ENCODE data around the gene CEP68.

CEP68 gene

DNA sequence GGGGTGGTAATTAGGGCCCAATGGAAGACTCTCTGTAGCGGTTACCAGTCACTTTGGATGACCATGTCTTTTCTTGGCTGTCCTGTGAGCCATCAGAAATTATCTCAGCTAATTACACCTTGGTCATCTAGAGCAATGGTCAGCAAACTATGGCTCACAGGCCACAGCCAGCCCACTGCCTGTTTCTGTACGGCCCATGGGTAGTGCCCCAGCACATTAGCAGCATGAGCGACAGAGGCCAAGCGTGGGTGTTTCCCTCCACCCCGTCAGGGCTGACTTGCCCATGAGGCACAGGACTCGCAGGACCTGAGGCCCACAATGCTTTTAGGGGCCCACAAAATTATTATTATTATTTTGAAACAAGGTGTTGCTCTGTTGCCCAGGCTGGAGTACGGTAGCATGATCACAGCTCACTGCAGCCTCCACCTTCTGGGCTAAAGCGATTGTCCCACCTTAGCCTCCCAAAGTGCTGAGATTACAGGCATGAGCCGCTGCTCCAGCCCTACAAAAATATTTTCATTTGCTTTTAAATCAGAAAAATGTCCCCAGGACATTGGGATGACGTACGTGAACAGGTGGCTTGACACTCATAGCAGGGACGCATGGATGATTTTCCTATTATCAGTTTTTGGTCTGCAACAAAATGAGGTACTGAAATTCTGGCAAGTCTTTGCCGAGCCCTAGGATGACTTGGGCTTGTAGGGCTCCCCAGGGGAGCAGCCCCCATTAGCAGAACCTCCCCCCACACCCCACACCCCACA lies 29.3 kb upstream of the CEP68 start:
- H2AFZ ChIP-seq (ENCODE audit: low read length), result no peak overlapping the region
- no peaks in the 10 kb centered on the region for H3K9me3 ChIP-seq (ENCODE audit: insufficient read depth, low read depth, low read length)
- no peaks in the 10 kb centered on the region for H4K20me1 ChIP-seq (ENCODE audit: insufficient read depth, low read length, poor library complexity, severe bottlenecking)
- H3K27me3 ChIP-seq (ENCODE audit: insufficient read depth, low read length, poor library complexity, severe bottlenecking), result no peaks in the 10 kb centered on the region
- TF ChIP-seq EZH2phosphoT487 (IDR thresholded peaks at IDR 0.05; ENCODE audit: borderline replicate concordance), result no peak
- no peak for TF ChIP-seq CTCF (conservative IDR thresholded peaks at IDR 0.05; ENCODE audit: low read length)
- H3K36me3 ChIP-seq (ENCODE audit: insufficient read depth, low read length), result peaks cover 11% of the 10 kb centered on the region; the same call in 1 of the 2 replicates
- H3K4me1 ChIP-seq (ENCODE audit: insufficient read depth, low read length, poor library complexity, severe bottlenecking), result peaks cover 10% of the 10 kb centered on the region
- no peak overlapping the region for H3K4me2 ChIP-seq (ENCODE audit: low read depth, low read length, poor library complexity, severe bottlenecking)
- H3K4me3 ChIP-seq (ENCODE audit: low read length, poor library complexity, severe bottlenecking), result no peak overlapping the region
- no peak overlapping the region for H3K9ac ChIP-seq (ENCODE audit: low read depth, low read length, poor library complexity, severe bottlenecking)
- no peaks in the 10 kb centered on the region for H3K9me2 ChIP-seq (replicated peaks; ENCODE audit: low read depth, low read length)
- H3F3A ChIP-seq (ENCODE audit: low read depth), result no peaks in the 10 kb centered on the region
- no peaks in the 10 kb centered on the region for H3K79me2 ChIP-seq (ENCODE audit: insufficient read depth, low read length)

- Histone ChIP-seq H3F3A (ENCODE audit: low read depth) (no peaks in the 10 kb centered on the region), H2AFZ (ENCODE audit: low read length) (no peak overlapping the region), H3K9me2 (replicated peaks; ENCODE audit: low read depth, low read length) (no peaks in the 10 kb centered on the region), H3K4me1 (ENCODE audit: insufficient read depth, low read length, poor library complexity, severe bottlenecking) (peaks cover 17% of the 10 kb centered on the region), H3K9ac (ENCODE audit: low read depth, low read length, poor library complexity, severe bottlenecking) (no peak overlapping the region), H4K20me1 (ENCODE audit: insufficient read depth, low read length, poor library complexity, severe bottlenecking) (no peaks in the 10 kb centered on the region), H3K36me3 (ENCODE audit: insufficient read depth, low read length) (peaks cover 4% of the 10 kb centered on the region; the same call in 1 of the 2 replicates), H3K79me2 (ENCODE audit: insufficient read depth, low read length) (no peaks in the 10 kb centered on the region), H3K4me3 (ENCODE audit: low read length, poor library complexity, severe bottlenecking) (no peak overlapping the region), H3K27me3 (ENCODE audit: insufficient read depth, low read length, poor library complexity, severe bottlenecking) (no peaks in the 10 kb centered on the region), H3K9me3 (ENCODE audit: insufficient read depth, low read depth, low read length) (no peaks in the 10 kb centered on the region), H3K4me2 (ENCODE audit: low read depth, low read length, poor library complexity, severe bottlenecking) (no peak overlapping the region)
- no peak for TF ChIP-seq CTCF (conservative IDR thresholded peaks at IDR 0.05; ENCODE audit: low read length)
- no peak for TF ChIP-seq EZH2phosphoT487 (IDR thresholded peaks at IDR 0.05; ENCODE audit: borderline replicate concordance)
Observed at GRCh38 chr2:65027616-65028244, 28.5 kb upstream of the CEP68 start.

- Histone ChIP-seq H2AFZ (ENCODE audit: low read length) (no peak overlapping the region), H4K20me1 (ENCODE audit: insufficient read depth, low read length, poor library complexity, severe bottlenecking) (no peaks in the 10 kb centered on the region), H3K36me3 (ENCODE audit: insufficient read depth, low read length) (no peaks in the 10 kb centered on the region), H3K4me3 (ENCODE audit: low read length, poor library complexity, severe bottlenecking) (no peak overlapping the region), H3K4me2 (ENCODE audit: low read depth, low read length, poor library complexity, severe bottlenecking) (peak overlapping the region; percentile 14), H3K27me3 (ENCODE audit: insufficient read depth, low read length, poor library complexity, severe bottlenecking) (no peaks in the 10 kb centered on the region), H3K9me2 (replicated peaks; ENCODE audit: low read depth, low read length) (no peaks in the 10 kb centered on the region), H3F3A (ENCODE audit: low read depth) (no peaks in the 10 kb centered on the region), H3K9me3 (ENCODE audit: insufficient read depth, low read depth, low read length) (no peaks in the 10 kb centered on the region), H3K4me1 (ENCODE audit: insufficient read depth, low read length, poor library complexity, severe bottlenecking) (peaks cover 17% of the 10 kb centered on the region), H3K79me2 (ENCODE audit: insufficient read depth, low read length) (no peaks in the 10 kb centered on the region), H3K9ac (ENCODE audit: low read depth, low read length, poor library complexity, severe bottlenecking) (no peak overlapping the region)
- TF ChIP-seq CTCF (conservative IDR thresholded peaks at IDR 0.05; ENCODE audit: low read length) (no peak), EZH2phosphoT487 (IDR thresholded peaks at IDR 0.05; ENCODE audit: borderline replicate concordance) (no peak)
Observed at GRCh38 chr2:65030476-65031332, 25.5 kb upstream of the CEP68 start.
